Left cardiac atrium (tissue), 4 donors: ENCODE data around the gene LRMDA. TPM values are rescaled to one million over a fixed set of nuclear protein-coding genes. Genes with fewer than 3 reads are reported as not detected.

Experiments
- ATAC-seq, 2 donors: fragments of 200-7000 bp; cut with Tn5 transposase; one replicate each; pipeline ENCODE4 v1.9.1; 2020; ENCODE audit warnings: mild to moderate bottlenecking in 2 of 2, moderate library complexity in 2 of 2
- DNase-seq: peaks from one replicate; pipeline ENCODE4 v3.0.0-alpha.2; 2020
- intact Hi-C, 2 donors: fragments of 100-400 bp; cut with DNase I; formaldehyde crosslinking; loops; one replicate each; pipeline versions ENCODE4 v1.14.1 to v1.15.1; 2022 to 2023
- total RNA-seq, 2 donors: library from RNA; stranded (reverse); fragmentation: NEBNext Ultra II Directional; extraction: Animal tissue kit (Norgen Biotek cat#: 25700); gene quantifications; one replicate each; pipeline ENCODE4 v1.2.1, GENCODE V29; 2021
- donor health status: DM: no; HTN: yes; CAD: no.
- donor health status: DM: no; HTN: yes; CAD: no; lungs with severe emphysema.
- donor health status: DM: yes; HTN: yes; CAD: no.
- donor health status: Dilated cardiomyopathy.

Gene LRMDA
- total RNA-seq, 2 donors from 2014 or later, result 40.6 to 57.8 TPM

DNA sequence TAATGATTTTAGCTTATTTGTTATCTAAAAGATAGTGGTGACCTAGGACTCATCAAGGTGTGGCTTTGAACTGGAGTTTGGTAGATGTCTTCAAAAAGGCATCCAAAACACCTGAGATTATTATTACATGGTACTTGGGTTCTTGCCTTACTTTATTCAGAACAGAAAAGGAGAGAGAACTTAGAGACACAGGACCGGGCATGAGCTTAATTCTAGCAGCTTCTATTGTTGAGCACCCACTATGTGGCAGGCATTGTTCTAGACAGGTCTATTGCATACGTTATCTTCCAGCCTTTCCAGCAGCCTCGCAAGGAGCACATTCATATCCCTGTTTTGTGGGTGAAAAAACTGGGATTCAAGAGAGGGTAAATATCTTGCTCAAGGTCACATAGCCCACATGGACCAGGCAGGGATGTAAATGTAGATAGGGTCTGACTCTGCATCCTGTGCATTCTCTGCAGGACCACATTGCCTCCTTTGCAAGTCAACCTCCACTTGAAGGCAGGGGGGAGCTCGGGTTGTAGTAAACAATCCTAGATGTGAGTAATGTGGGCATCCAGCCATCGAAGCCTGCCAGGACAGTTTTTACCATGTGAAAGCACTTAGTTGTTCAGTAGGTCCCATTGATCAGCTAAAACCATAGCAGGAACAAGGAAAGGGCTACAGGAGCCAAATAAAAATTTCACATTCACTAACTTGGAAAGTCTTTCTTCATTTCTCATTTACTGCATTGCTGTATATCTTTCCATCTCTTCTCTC is 551.4 kb downstream of the LRMDA start:
- no peak for DNase-seq
- peak in 1 of 2 donors; percentile 18 for ATAC-seq
- intact Hi-C loops, result no loop called here

DNA sequence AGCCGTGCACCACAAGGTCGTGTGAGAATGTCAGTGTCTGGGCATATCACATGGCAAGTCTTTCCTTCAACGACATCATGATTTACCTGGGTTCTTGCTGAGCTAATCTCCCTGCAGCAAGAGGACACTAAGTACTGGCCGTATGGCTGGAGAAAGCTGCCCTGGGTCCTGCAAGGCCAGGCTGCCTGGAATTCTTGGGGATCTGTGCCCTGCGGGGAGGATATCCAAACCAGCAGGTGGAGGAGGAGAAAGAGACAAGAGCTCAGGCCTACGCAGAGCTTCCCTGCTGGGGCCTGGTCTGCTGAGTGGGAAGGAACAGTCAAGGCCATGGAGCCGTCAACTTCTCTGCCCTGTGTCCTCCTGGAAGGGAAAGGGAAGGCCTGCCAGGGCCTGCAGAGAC is 552.6 kb downstream of the LRMDA start:
- ATAC-seq, result no peak
- intact Hi-C loops, result no loop called here
- no peak for DNase-seq

DNA sequence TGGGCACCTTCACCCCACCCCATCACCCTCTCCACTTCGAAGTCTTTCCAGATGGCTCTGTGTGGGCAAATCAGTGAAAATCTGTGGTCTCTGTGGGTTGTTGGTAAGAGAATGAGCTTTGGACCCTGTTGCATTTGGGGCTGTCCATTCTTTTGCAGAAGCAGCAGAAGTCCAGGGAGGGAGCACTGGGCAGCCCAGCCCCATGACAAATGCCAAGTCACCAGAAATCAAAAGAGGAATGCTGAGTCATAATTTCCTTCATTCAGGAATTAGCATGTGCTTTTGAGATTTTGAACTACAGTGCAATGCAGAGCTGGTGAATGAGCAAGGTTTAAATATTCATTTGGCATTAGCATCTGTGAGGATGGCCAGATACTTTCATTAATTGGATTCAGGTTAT is 556.2 kb downstream of the LRMDA start:
- intact Hi-C loops, result no loop called here
- DNase-seq, result no peak
- ATAC-seq, result no peak

DNA sequence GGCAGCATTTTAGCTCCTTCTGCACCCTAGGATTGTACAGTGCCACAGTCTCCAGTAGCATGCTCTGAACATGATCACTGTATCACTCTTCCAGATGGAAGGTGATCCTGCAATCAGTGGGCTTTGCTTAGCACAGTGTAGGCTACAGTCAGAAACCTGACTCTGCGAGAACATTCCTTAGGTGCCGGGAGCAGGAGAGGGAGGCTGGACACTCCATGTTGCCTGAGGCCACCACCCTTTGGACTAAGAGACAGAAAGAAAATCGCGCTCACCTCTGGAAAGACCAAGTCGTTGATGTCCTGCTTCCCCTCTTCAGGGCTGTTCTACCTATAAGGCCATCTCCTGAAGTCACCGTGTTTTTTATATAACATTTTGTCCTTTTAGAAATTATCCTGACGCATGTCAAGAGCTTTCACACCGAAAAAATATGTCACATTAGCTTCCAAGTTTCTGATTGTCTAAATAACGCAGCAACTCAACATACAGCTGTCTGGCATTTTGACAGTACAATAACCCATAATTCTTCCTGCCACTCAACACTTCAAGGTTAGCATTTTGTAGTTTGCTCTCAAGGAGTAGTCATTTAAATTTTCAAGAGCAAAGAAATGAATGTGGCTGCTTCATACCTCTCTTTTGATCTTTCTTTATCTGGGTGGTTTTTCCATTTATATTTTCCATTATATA is 563.1 kb downstream of the LRMDA start:
- ATAC-seq, result no peak
- intact Hi-C loops, result no loop called here

DNA sequence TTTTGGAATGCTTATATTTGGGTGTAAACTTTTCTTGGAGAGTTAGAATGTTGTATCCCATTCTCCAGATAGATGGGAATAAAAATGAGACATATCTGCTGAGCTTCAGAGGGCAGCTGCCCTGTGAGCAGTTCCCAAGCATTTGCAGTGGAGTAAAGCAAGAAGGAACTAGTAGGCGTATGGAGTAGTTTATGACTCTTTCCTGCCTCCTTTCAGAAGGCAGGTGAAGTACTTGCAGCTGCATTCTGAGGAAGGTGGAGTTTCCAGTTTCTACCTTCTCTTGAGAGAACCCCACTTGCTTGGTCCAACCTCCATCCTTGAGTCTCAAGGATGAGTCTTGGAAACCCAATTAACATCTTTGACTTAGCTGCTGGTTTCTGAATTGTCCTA is 563.6 kb downstream of the LRMDA start:
- DNase-seq (no peak), ATAC-seq (no peak)
- intact Hi-C loops, result no loop called here

More for the DNA sequence above, 563.1 kb downstream of the LRMDA start:
- DNase-seq, result no peak

DNA sequence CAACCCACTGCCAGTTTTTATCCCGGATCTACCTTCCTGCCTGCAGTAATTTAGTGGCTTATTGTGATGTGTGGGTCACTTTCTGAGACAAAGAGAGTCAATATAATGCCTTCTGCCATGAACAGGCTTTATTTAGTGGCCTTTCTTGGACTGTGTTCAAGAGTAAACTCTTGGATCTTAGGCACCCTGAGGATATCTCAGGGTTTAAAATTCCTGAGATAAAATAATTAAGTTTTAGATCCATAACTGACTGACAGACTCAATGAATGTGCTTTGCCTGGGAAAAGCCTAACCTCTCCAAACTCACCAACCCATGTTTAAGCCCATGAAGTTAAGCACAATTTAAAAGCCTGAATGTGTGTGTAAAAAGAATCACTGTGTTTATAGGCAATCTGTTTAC is 564.3 kb downstream of the LRMDA start:
- DNase-seq (no peak), ATAC-seq (no peak)
- intact Hi-C loops, result no loop called here

DNA sequence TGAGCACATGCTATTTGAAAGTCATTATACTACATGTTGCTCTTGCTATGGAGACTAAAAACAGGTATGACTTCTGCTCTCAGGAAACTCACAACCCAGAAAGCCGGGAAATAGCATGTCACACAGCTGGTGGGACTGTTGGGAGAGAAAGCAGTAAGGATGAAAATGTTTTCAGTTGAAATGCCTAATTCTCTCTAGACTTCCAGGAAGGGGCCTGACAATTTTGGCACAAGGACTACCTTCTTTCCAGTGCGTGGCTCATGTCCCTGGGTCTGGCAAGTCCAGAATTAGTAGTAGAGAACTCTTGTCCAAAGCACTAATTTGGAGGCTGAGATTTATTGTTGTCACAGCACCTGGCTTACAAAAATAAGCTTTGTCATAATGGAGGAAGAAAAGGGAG is 567.6 kb downstream of the LRMDA start:
- DNase-seq, result no peak
- intact Hi-C loops, result no loop called here

DNA sequence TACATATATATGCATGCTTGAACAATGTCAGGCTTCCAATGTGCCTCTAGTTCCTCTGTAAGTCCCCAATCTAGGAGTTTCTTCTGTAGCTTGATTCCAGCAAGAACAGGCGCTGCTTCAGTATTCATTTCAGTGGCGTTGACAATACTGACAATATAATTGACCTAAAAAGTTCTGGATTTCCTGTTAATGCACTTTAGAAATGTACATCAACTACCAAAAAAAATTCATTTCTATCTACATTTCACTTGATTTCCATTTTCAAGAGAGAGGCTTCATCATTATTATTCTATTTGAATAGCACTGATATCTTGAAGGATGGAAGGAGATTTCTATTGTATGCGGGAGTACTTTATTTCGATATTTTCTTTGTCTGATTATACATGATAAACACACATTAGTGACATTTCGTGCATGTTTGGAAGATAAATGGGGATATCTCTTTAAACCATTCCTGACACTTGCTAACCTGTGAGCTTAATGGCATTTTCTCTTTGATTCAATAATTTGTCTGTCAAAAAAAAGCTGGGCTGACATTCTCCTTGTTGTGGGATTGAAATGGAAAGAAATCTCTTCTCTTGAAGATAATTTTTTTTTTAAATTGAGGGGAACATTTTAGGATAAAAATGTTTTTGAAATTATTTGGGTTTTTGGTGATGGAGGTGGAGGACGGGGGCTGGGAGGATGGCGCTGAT is 568.2 kb downstream of the LRMDA start:
- intact Hi-C loops, result no loop called here
- DNase-seq, result no peak
- ATAC-seq, result no peak

More for the DNA sequence above, 567.6 kb downstream of the LRMDA start:
- no peak for ATAC-seq

DNA sequence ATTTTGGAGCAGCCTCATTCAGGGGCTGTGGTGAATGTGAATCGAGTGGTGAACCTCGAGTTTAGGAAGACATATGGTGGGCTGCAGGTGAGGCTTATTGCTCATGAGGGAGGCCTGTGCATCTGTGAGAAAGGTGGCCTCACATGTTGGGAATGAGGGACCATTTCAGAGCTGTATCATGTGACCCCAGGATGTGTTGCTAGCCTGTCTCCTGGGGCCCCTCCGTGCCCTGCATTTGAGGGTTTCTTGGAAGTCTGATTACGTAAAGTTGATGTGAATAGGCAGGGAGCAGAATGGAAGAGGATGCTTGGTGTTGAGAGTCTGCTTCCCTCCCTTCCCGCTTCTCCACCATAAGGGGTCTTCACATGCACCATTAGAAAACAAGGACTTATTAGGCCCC is 569.1 kb downstream of the LRMDA start:
- intact Hi-C loops, result no loop called here
- ATAC-seq, result no peak
- no peak for DNase-seq

DNA sequence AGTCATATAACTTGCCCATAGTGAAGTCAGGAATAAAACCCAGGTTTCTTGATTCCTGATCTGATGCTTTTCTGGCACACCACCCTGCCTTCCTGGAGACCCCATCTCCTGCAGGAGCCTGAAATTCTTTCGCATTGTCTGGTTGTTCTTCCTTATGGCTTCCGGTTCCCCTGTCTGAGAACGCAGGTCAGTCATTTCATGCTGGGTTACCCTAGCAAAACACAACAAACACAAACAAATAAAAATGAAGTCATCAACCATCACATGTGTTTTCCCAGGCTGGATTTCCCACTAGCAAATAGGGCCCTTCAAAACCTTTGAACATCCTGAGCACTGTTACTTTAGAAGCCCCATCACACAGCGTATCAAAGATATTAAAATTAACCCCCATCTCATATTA is 569.6 kb downstream of the LRMDA start:
- no peak for ATAC-seq
- intact Hi-C loops, result no loop called here

DNA sequence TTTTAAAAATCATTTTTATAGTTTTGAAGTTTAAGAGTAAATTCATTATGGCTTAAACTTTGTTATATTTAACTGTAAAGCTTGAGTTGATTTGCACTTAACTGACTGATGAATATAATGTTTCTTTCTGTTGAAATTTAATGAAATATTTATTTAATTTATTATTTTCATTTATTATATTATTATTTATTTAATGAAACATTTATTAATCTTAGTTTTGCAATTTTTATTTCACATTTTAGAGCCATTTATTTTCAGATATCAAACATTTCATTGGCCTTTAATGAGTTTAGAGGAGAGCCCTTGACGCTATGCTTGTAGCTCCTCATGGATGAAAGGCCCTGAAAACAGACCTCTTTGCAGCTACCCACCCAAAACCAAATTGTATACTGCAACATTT is 570.0 kb downstream of the LRMDA start:
- intact Hi-C loops, result no loop called here
- DNase-seq (no peak), ATAC-seq (no peak)

More for the DNA sequence above, 569.6 kb downstream of the LRMDA start:
- no peak for DNase-seq

DNA sequence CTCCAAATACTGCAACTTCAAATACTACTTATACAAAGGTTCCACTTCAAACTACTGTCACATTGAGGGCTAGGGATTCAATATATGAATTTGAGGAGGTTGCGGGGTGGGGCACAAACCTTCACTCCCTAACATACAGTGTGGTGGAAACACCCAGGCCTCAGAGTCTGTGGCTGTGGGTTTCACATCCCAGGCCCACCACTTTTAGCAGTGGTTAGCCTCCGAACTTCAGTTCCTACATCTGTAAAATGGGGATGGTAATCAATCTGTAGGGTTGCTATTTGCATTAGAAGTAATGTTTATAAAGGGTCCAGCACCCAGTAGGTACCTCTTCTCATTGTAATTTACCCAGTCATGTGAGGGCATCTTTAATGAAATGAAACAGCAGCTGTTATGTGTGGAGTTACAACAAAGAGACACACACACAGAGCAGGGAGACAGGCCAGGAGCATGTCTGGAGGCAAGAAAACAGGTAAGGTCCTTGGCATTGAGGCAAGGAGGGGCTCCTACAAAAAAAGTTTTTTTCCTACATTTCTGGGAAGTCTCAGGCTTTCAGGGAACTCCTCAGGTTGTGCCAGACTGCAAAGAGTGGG is 570.9 kb downstream of the LRMDA start:
- ATAC-seq (no peak), DNase-seq (no peak)
- intact Hi-C loops, result no loop called here

DNA sequence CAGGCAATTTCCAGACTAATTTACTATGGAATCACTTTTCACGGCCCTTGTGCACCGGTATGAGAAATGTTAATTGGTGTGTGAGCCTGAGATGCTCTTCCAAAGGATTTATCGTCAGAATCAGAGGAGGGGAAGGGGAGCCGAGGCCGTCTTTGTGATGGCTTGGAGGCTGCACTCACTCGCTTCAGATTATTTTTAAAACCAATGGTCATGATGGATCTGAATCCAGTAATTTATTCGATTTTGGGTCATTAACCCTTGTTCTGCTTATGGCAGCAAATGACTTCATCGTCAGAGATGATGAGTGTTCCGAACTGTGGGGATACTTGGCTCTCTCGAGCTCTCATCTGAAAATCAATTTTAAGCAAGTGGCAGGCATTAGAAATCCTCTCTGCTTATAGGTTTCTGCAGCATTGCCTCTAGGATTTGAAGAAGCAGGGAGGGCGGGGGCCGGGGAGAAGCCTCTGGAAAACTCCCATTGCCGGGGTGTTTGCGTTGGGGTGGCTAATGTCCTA is 576.3 kb downstream of the LRMDA start:
- ATAC-seq (no peak), DNase-seq (no peak)
- intact Hi-C loops, result no loop called here

DNA sequence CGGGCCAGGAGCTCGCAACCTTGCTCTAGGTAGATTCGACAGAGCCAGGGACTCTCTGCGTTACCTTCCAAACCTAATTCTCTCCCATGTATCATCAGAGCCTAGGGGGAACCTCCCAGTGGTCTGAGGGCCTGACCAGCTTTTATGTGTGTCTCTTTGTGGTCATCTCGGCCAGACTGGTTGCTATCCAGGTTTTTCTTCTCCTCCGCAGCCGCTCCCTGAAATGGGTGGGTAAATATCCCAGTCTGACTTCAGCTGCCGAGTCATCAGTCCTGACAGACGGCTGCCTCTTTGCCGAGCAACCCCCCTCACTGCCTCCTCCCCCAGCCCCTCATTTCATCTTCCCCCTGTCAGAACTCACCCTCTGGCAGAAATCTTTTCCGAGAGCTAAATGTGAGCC is 578.1 kb downstream of the LRMDA start:
- no peak for DNase-seq
- intact Hi-C loops, result no loop called here
- no peak for ATAC-seq

DNA sequence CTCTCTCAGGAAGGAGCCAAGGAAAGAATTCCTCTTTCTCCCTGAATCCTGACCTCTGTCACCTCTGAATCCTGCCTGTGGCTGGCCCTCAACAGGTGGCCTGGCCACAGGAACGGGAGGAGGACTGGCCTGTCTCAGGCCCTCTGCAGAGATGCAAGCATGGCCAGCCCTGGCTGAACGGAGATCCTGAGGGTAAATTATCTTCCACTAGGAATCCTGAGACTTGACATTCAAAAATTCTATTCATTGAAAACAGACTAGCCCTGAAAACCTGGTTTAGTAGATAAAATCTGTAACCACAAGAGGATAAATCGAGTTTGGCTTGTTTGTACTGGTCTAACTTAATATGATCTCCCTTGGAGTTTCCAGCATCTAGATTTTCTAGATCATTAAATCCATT is 579.3 kb downstream of the LRMDA start:
- DNase-seq, result no peak
- intact Hi-C loops, result no loop called here
- ATAC-seq, result no peak

DNA sequence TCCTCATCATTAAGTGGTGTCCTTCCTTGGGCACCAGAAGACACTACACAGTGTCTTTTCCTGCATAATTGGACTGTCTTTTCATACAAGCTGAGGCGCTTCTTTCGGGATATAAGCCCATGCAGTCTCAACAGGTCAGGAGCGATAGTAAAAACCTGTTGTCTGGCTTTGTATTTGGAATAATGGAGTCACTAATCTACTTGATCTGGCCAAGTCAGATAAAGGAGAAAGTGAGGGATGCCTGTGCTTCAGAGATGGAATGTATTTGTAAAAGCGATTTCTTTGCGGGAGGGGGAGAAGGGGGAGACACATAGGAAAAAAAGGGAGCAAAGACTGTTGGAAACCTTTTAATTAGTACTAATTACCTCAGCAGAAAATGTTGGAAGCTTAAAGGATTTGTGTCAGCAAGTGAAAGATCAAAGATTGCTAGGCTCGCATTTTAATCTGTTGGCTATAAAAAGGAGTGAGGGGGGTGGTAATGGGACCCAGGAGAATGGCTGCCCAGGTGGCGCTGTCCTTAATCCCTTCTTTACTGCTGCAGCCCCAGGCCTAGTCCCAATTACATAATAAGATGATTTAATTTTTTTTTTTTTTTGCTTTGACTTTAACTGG is 581.4 kb downstream of the LRMDA start:
- DNase-seq, result no peak
- intact Hi-C loops, result no loop called here
- ATAC-seq, result no peak

DNA sequence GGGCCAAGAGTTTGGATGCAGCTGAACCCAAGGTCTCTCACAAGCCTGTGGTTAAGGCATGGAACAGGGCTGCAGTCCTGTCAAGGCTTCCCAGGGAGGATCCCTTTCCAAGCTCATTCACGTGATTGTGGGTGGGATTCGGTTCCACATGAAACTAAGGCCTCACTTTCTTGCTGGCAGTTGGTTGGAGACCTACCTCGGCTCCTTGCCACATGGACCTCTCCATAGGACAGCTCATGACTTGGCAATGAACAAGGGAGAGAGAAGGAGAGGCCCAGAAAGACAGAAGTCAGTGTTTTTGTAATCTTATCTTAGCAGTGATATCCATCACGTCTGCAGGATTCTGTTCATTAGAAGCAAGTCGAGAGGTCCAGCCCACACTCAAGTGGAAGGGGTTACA is 583.8 kb downstream of the LRMDA start:
- DNase-seq (no peak), ATAC-seq (no peak)
- intact Hi-C loops, result no loop called here

DNA sequence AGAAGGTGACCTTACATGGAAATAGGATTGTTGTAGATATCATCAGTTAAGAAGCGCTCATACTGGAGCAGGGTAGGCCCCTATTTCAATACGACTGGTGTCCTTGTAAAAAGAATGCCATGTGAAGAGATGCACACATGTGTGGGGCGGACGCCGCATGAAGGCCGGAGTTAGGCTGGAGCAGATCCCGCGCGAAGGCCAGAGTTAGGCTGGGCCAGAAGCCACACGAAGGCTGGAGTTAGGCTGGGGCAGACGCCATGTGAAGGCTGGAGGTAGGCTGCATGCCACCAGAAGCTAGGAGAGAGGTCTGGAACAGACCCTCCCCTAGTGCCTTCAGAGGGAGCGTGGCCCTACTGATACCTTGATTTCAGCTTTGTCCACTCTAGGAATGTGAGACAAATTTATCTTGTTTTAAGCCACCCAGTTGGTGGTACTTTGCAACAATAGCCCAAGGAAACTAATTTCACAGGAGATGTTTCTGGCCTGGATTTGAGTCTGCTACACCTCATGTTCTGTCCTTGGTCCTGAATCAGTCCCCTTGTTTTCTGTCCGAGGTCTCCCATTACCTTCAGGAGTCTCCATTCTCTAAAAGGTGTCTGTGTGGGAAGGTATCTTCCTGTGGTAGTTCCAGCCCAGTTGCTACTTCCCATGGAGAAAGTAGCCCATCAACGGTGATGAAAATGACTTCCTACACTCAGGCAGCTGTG is 585.8 kb downstream of the LRMDA start:
- DNase-seq, result no peak
- no peak for ATAC-seq
- intact Hi-C loops, result no loop called here
